Astrocyte of the spinal cord (primary cell): ENCODE measurements around the gene PREX1.
A peak's percentile ranks its signal among the peaks of the same experiment; 100 is the strongest.
"Not testable (repeated sequence)": the region's sequence is repeated elsewhere in the genome, so short reads cannot be mapped to it uniquely, and the experiment has no call there.

ENCODE experiments used
- DNase-seq: peaks from one replicate; pipeline ENCODE4 v3.0.0; 2011; ENCODE audit warnings: low read depth, low spot score
- H3K4me3 ChIP-seq: 2 replicates; pipeline ENCODE4 v1.5.1; 2011; ENCODE audit warnings: low read depth, mild to moderate bottlenecking, low read length, moderate library complexity
- CTCF ChIP-seq: IDR thresholded peaks from 2 replicates; pipeline ENCODE4 v1.5.1; 2012; ENCODE audit warnings: low read depth, mild to moderate bottlenecking, low read length, inconsistent platforms
- in situ Hi-C: cut with HindIII; loops from 2 replicates; pipeline ENCODE4 v1.10.0; 2017; ENCODE audit warnings: low sequenced_read_pairs

PREX1 gene

GRCh38 chr20:48827855-48828733 is at the start of gene PREX1:
TSS of gene PREX1 (minus strand) at chr20:48827999. CDS start at chr20:48827860, 139 bp downstream.
- TF ChIP-seq CTCF, result no peak
- in situ Hi-C loops, result no loop called here
- peak within 1 kb of the TSS; percentile 77 for H3K4me3 ChIP-seq
- DNase-seq, result peak; percentile 84

- DNase-seq, result no peak
- in situ Hi-C loops, result no loop called here
- TF ChIP-seq CTCF, result no peak
- no peak overlapping the region for H3K4me3 ChIP-seq
Measured at GRCh38 chr20:48877304-48877703, 49.5 kb upstream of the PREX1 start.

GRCh38 chr20:48875914-48876240 is 48.1 kb upstream of the PREX1 start:
- TF ChIP-seq CTCF, result no peak
- DNase-seq, result no peak
- in situ Hi-C loops, result no loop called here
- no peak overlapping the region for H3K4me3 ChIP-seq

- TF ChIP-seq CTCF, result no peak
- no peak for DNase-seq
- H3K4me3 ChIP-seq, result no peak overlapping the region
- in situ Hi-C loops, result no loop called here
Measured at GRCh38 chr20:48875233-48875913, 47.6 kb upstream of the PREX1 start.

- DNase-seq, in situ Hi-C loops, H3K4me3 ChIP-seq: not testable (repeated sequence)
Measured at GRCh38 chr20:48869442-48869841, 41.6 kb upstream of the PREX1 start.

GRCh38 chr20:48866936-48867335 is 39.1 kb upstream of the PREX1 start:
- no peak for DNase-seq
- in situ Hi-C loops, result no loop called here
- no peak for TF ChIP-seq CTCF
- H3K4me3 ChIP-seq, result no peak overlapping the region

- in situ Hi-C loops, result no loop called here
- no peak overlapping the region for H3K4me3 ChIP-seq
- no peak for TF ChIP-seq CTCF
Measured at GRCh38 chr20:48864738-48865318, 37.0 kb upstream of the PREX1 start.

More at GRCh38 chr20:48864738-48865318, 37.0 kb upstream of the PREX1 start:
- no peak for DNase-seq
